Right lobe of liver (tissue), 6 donors: Measurements from ENCODE around the gene RELA. TPM values are rescaled to one million over a fixed set of nuclear protein-coding genes. Genes with fewer than 3 reads are reported as not detected.

ENCODE experiments used
- ATAC-seq, 4 donors: fragments of 200-7000 bp; cut with Tn5 transposase; one replicate each; pipeline ENCODE4 v1.9.1; 2020; ENCODE audit warnings: mild to moderate bottlenecking in 4 of 4, moderate library complexity in 4 of 4
- DNase-seq, 3 donors: peaks; one replicate each; pipeline ENCODE4 v3.0.0-alpha.2; 2020
- H3K27ac ChIP-seq, 3 donors: fragments of 200-600 bp; one replicate each; pipeline ENCODE4 v1.8.0; 2022
- H3K27me3 ChIP-seq, 2 donors: fragments of 200-600 bp; one replicate each; pipeline ENCODE4 v1.8.0; 2022
- H3K36me3 ChIP-seq, 4 donors: fragments of 200-600 bp; sonication (generic) in 1 of 4; one replicate each; pipeline versions ENCODE4 v1.5.1 to v1.8.0; 2017 to 2022; ENCODE audit warnings: control low read depth in 1 of 4
- H3K4me1 ChIP-seq, 4 donors: fragments of 200-600 bp; sonication (generic) in 1 of 4; one replicate each; pipeline versions ENCODE4 v1.5.1 to v1.8.0; 2017 to 2022; ENCODE audit warnings: control low read depth in 1 of 4
- H3K4me3 ChIP-seq, 3 donors: fragments of 200-600 bp; one replicate each; pipeline ENCODE4 v1.8.0; 2022
- H3K9me3 ChIP-seq, 4 donors: fragments of 200-600 bp; sonication (generic) in 1 of 4; one replicate each; pipeline versions ENCODE4 v1.5.1 to v1.8.0; 2017 to 2022; ENCODE audit warnings: control low read depth in 1 of 4
- CTCF ChIP-seq, 4 donors: fragments of 200-600 bp in 3 of 4; fragments of 450-650 bp in 1 of 4; IDR thresholded peaks; one replicate each; pipeline versions ENCODE4 v1.5.1 to v1.8.0; 2016 to 2022; ENCODE audit warnings: antibody characterized with exemption in 4 of 4, mild to moderate bottlenecking in 2 of 4
- POLR2A ChIP-seq: fragments of 450-650 bp; IDR thresholded peaks from one replicate; pipeline ENCODE4 v1.6.1; 2017; ENCODE audit warnings: antibody characterized with exemption, mild to moderate bottlenecking
- WGBS: methylation state at CpG from one replicate; pipeline ENCODE4 v1.1.6; 2018; ENCODE audit warnings: low coverage, low lambda C conversion rate; ENCODE audit not compliant: insufficient coverage; ENCODE audit errors: missing lambda C conversion rate; 5-methylcytosine and 5-hydroxymethylcytosine counted together
- intact Hi-C, 2 donors: fragments of 100-400 bp; cut with DNase I; formaldehyde crosslinking; loops; one replicate each; pipeline versions ENCODE4 v1.11.2 to v1.14.1; 2022
- total RNA-seq, 6 experiments: library from RNA; depleted of rRNA in 2 of 6; stranded (reverse); fragments of >200 nt in 2 of 6; fragmentation: NEBNext Ultra II Directional in 3 of 6; extraction: Animal tissue kit (Norgen Biotek cat#: 25700) in 3 of 6; gene quantifications; one replicate each; pipeline versions ENCODE4 v1.1.0 to v1.2.4, GENCODE V29; 2016 to 2023
- donor health status: DM: no; HTN: yes; CAD: no.
- donor health status: DM: no; HTN: no; CAD: no.
- donor health status: DM: no; HTN: no; CAD: no.
- donor health status: DM: no; HTN: yes; CAD: no.
- donor health status: DM: no; HTN: yes; CAD: no.

RELA gene
- total RNA-seq, 6 experiments from 2014 or later = 27.8 to 51.1 (median 41.9) TPM

GRCh38 chr11:65658174-65659021 lies 4.3 kb downstream of the RELA start:
- DNase-seq = no peak
- 70% methylated on average over 2 of the region's 21 CpGs for WGBS
- ATAC-seq = no peak
- Histone ChIP-seq H3K27ac (no peak overlapping the region), H3K9me3 (no peaks in the 10 kb centered on the region), H3K36me3 (peaks cover 7 to 66% (median 35%) of the 10 kb centered on the region in 4 donors), H3K4me1 (peaks cover 0 to 23% (median 15%) of the 10 kb centered on the region in 4 donors), H3K4me3 (no peak overlapping the region), H3K27me3 (no peaks in the 10 kb centered on the region)
- intact Hi-C loops = no loop called here
- TF ChIP-seq POLR2A (no peak), CTCF (IDR thresholded peaks at IDR 0.05) (no peak)

GRCh38 chr11:65657426-65657825 lies 5.3 kb downstream of the RELA start:
- intact Hi-C loops = no loop called here
- Histone ChIP-seq H3K27ac (no peak overlapping the region), H3K9me3 (no peaks in the 10 kb centered on the region), H3K27me3 (no peaks in the 10 kb centered on the region), H3K4me3 (no peak overlapping the region), H3K4me1 (peaks cover 0 to 28% (median 17%) of the 10 kb centered on the region in 4 donors), H3K36me3 (peaks cover 7 to 66% (median 35%) of the 10 kb centered on the region in 4 donors)
- WGBS = 83% methylated on average over 7 of the region's 7 CpGs
- DNase-seq (no peak), ATAC-seq (no peak)
- TF ChIP-seq POLR2A (no peak), CTCF (IDR thresholded peaks at IDR 0.05) (no peak)

DNA sequence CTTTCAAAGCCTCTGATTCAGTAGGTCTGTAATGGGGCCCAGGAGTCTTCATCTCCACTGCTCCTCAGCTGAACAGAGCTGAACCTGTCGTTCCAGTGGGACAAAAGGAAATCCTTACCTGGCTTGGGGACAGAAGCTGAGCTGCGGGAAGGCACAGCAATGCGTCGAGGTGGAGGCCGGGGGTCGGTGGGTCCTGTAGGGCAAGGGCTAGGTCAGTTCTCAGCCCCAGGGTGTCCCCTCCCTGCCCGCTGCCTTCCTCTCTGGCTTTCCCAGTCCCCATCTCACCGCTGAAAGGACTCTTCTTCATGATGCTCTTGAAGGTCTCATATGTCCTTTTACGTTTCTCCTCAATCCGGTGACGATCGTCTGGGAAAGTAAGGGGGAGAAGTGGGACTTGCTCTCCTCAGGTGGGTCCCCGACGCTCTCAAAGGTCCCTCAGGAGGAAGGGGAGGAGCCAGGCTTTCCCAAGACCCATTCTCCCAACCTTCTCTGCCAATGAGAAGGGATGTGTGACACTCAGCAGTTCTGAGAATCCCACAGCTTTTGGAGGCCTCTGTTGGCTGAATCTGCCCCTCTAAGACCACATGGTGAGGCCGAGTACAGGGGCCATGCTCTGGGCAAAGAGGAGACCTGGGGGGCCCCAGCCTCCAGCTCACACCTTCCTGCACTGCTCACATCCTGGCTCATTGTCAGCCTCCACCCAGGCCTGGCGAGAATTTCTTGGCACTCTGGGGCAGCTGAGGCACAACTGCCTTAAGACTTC lies 7.0 kb downstream of the RELA start:
- H3K4me3 ChIP-seq = no peak overlapping the region
- no peaks in the 10 kb centered on the region for H3K27me3 ChIP-seq
- peaks cover 7 to 61% (median 35%) of the 10 kb centered on the region in 4 donors for H3K36me3 ChIP-seq
- H3K27ac ChIP-seq = no peak overlapping the region
- ATAC-seq (no peak), DNase-seq (no peak)
- peaks cover 0 to 32% (median 18%) of the 10 kb centered on the region in 4 donors for H3K4me1 ChIP-seq
- intact Hi-C loops = no loop called here
- no peak for TF ChIP-seq POLR2A
- no peak for TF ChIP-seq CTCF (IDR thresholded peaks at IDR 0.05)
- H3K9me3 ChIP-seq = no peaks in the 10 kb centered on the region
- 90% methylated on average over 11 of the region's 16 CpGs for WGBS

DNA sequence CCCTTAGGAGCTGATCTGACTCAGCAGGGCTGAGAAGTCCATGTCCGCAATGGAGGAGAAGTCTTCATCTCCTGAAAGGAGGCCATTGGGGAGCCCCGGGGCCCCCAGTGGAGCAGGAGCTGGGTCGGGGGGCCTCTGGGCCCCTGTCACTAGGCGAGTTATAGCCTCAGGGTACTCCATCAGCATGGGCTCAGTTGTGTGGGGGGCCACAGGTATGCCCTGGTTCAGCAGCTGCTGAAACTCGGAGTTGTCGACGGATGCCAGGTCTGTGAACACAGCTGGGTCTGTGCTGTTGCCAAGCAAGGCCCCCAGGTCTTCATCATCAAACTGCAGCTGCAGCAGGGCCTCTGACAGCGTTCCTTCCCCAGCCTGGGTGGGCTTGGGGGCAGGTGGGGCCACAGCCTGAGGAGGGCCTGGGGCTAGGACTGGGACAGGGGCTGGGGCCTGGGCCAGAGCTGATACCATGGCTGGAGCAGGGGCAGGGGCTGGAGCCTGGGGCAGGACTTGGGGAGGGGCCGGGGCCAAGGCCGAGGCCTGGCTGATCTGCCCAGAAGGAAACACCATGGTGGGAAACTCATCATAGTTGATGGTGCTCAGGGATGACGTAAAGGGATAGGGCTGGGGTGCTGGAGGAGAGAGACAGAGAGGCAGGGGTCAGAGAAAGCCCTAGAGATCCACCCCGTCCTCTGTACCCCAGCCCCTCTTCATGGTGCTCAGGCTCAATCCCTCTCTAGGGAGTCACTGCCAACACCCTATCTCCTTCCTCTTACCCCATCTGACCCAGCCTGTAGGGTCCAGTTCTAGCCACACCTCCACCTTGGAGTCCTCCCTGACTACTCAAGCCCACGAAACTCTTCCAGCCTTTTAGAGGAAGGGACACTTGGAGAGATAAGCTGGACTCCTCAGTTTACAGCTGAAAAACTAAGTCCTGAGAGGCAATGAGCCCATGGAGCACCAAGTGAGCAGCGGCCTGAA lies 8.1 kb downstream of the RELA start:
- H3K27me3 ChIP-seq = no peaks in the 10 kb centered on the region
- TF ChIP-seq POLR2A (no peak), CTCF (IDR thresholded peaks at IDR 0.05) (no peak)
- H3K27ac ChIP-seq = peak overlapping the region in 1 of 3 donors; percentile 97
- intact Hi-C loops = no loop called here
- peaks cover 0 to 32% (median 17%) of the 10 kb centered on the region in 4 donors for H3K4me1 ChIP-seq
- 85% methylated on average over 5 of the region's 14 CpGs for WGBS
- H3K9me3 ChIP-seq = no peaks in the 10 kb centered on the region
- no peak overlapping the region for H3K4me3 ChIP-seq
- ATAC-seq (no peak), DNase-seq (peak in 1 of 3 donors; percentile 50)
- peaks cover 1 to 53% (median 29%) of the 10 kb centered on the region in 4 donors for H3K36me3 ChIP-seq
